Measurements from ENCODE around the gene FOSL2.

The FOSL2 gene

GRCh38 chr2:28352104-28352503 is 40.6 kb upstream of the FOSL2 start:
- H3K36me3 ChIP-seq (ENCODE audit: insufficient read depth, low read length), result no peaks in the 10 kb centered on the region
- ATAC-seq (ENCODE audit: insufficient read depth, low read depth) (no peak), DNase-seq (no peak)
- H3K79me2 ChIP-seq (ENCODE audit: insufficient read depth, low read length), result no peaks in the 10 kb centered on the region
- H2AFZ ChIP-seq (ENCODE audit: low read depth, low read length), result no peak overlapping the region
- TF ChIP-seq CTCF (IDR thresholded peaks at IDR 0.05; ENCODE audit: borderline replicate concordance, extremely low read depth, low read length, poor library complexity, severe bottlenecking), result no peak
- TF ChIP-seq EZH2 (IDR thresholded peaks at IDR 0.05; ENCODE audit: borderline replicate concordance, low read depth, low read length, severe bottlenecking), result no peak
- no peak overlapping the region for H3K27ac ChIP-seq (ENCODE audit: low read length)
- no peaks in the 10 kb centered on the region for H3K9me3 ChIP-seq (ENCODE audit: insufficient read depth, low read length, severe bottlenecking)
- no peak overlapping the region for H3K9ac ChIP-seq (ENCODE audit: low read depth, low read length)
- no peaks in the 10 kb centered on the region for H3K27me3 ChIP-seq (ENCODE audit: insufficient read depth, low read length, poor library complexity)
- H3K4me1 ChIP-seq (ENCODE audit: insufficient read depth, low read length), result no peaks in the 10 kb centered on the region
- H3K4me2 ChIP-seq (ENCODE audit: insufficient read depth, low read length), result no peak overlapping the region
- no peak overlapping the region for H3K4me3 ChIP-seq (ENCODE audit: low read depth in 1 of 2, low read length in 2 of 2)
- no peaks in the 10 kb centered on the region for H4K20me1 ChIP-seq (ENCODE audit: insufficient read depth, low read length)

GRCh38 chr2:28352610-28353195 is 40.0 kb upstream of the FOSL2 start:
- ATAC-seq (ENCODE audit: insufficient read depth, low read depth) (no peak), DNase-seq (no peak)
- TF ChIP-seq EZH2 (IDR thresholded peaks at IDR 0.05; ENCODE audit: borderline replicate concordance, low read depth, low read length, severe bottlenecking) (no peak), CTCF (IDR thresholded peaks at IDR 0.05; ENCODE audit: borderline replicate concordance, extremely low read depth, low read length, poor library complexity, severe bottlenecking) (no peak)
- Histone ChIP-seq H3K9ac (ENCODE audit: low read depth, low read length) (no peak overlapping the region), H3K4me2 (ENCODE audit: insufficient read depth, low read length) (no peak overlapping the region), H2AFZ (ENCODE audit: low read depth, low read length) (no peak overlapping the region), H3K79me2 (ENCODE audit: insufficient read depth, low read length) (no peaks in the 10 kb centered on the region), H3K27me3 (ENCODE audit: insufficient read depth, low read length, poor library complexity) (no peaks in the 10 kb centered on the region), H3K27ac (ENCODE audit: low read length) (no peak overlapping the region), H4K20me1 (ENCODE audit: insufficient read depth, low read length) (no peaks in the 10 kb centered on the region), H3K4me3 (ENCODE audit: low read depth in 1 of 2, low read length in 2 of 2) (no peak overlapping the region), H3K4me1 (ENCODE audit: insufficient read depth, low read length) (no peaks in the 10 kb centered on the region), H3K36me3 (ENCODE audit: insufficient read depth, low read length) (no peaks in the 10 kb centered on the region), H3K9me3 (ENCODE audit: insufficient read depth, low read length, severe bottlenecking) (no peaks in the 10 kb centered on the region)

GRCh38 chr2:28354920-28355520 is 37.6 kb upstream of the FOSL2 start:
- peaks cover 16% of the 10 kb centered on the region for H3K4me1 ChIP-seq (ENCODE audit: insufficient read depth, low read length)
- H3K36me3 ChIP-seq (ENCODE audit: insufficient read depth, low read length), result no peaks in the 10 kb centered on the region
- ATAC-seq (ENCODE audit: insufficient read depth, low read depth) (no peak), DNase-seq (no peak)
- TF ChIP-seq CTCF (IDR thresholded peaks at IDR 0.05; ENCODE audit: borderline replicate concordance, extremely low read depth, low read length, poor library complexity, severe bottlenecking) (no peak), EZH2 (IDR thresholded peaks at IDR 0.05; ENCODE audit: borderline replicate concordance, low read depth, low read length, severe bottlenecking) (no peak)
- H3K4me2 ChIP-seq (ENCODE audit: insufficient read depth, low read length), result no peak overlapping the region
- H3K27me3 ChIP-seq (ENCODE audit: insufficient read depth, low read length, poor library complexity), result no peaks in the 10 kb centered on the region
- no peak overlapping the region for H2AFZ ChIP-seq (ENCODE audit: low read depth, low read length)
- H4K20me1 ChIP-seq (ENCODE audit: insufficient read depth, low read length), result peaks cover 14% of the 10 kb centered on the region; the same call in 1 of the 2 replicates
- no peak overlapping the region for H3K27ac ChIP-seq (ENCODE audit: low read length)
- H3K9ac ChIP-seq (ENCODE audit: low read depth, low read length), result no peak overlapping the region
- no peak overlapping the region for H3K4me3 ChIP-seq (ENCODE audit: low read depth in 1 of 2, low read length in 2 of 2)
- no peaks in the 10 kb centered on the region for H3K9me3 ChIP-seq (ENCODE audit: insufficient read depth, low read length, severe bottlenecking)
- H3K79me2 ChIP-seq (ENCODE audit: insufficient read depth, low read length), result no peaks in the 10 kb centered on the region
